Stimulated activated CD4-positive, alpha-beta T cell treated with anti-CD3 and anti-CD28 coated beads, Interleukin-1b, Interleukin-23, amount 100 ng/mL, for 1 hour (primary cell): ENCODE data around the gene DDX52.
A peak's percentile ranks its signal among the peaks of the same experiment; 100 is the strongest.
"Not testable (repeated sequence)": the region's sequence is repeated elsewhere in the genome, so short reads cannot be mapped to it uniquely, and the experiment has no call there.

Source experiments
- DNase-seq, 2 donors: peaks; one replicate each; pipeline ENCODE4 v3.0.0-alpha.2; 2020; ENCODE audit warnings: low read depth in 2 of 2

The DDX52 gene

GRCh38 chr17:37651849-37652248, 8.6 kb upstream of the DDX52 start:
- DNase-seq, result no peak

GRCh38 chr17:37650419-37651003, 7.3 kb upstream of the DDX52 start:
- no peak for DNase-seq

GRCh38 chr17:37648555-37648954, 5.3 kb upstream of the DDX52 start:
- no peak for DNase-seq

GRCh38 chr17:37647856-37648255, 4.6 kb upstream of the DDX52 start:
- no peak for DNase-seq

GRCh38 chr17:37643869-37644268, 623 bp upstream of the DDX52 start:
- DNase-seq, result no peak

- no peak for DNase-seq
Measured at GRCh38 chr17:37642681-37643080, 565 bp downstream of the DDX52 start.

- DNase-seq, result no peak
Measured at GRCh38 chr17:37640015-37640414, 3.2 kb downstream of the DDX52 start.

- DNase-seq, result no peak
Measured at GRCh38 chr17:37637956-37638355, 5.3 kb downstream of the DDX52 start.

GRCh38 chr17:37616430-37616829, 26.8 kb downstream of the DDX52 start:
- DNase-seq, result not testable (repeated sequence)

GRCh38 chr17:37614823-37615222, 28.4 kb downstream of the DDX52 start:
- no peak for DNase-seq

GRCh38 chr17:37614391-37614790, 28.9 kb downstream of the DDX52 start:
- DNase-seq, result no peak

GRCh38 chr17:37610971-37611370, 32.3 kb downstream of the DDX52 start:
- no peak for DNase-seq

GRCh38 chr17:37610041-37610420, 33.2 kb downstream of the DDX52 start:
- DNase-seq, result not testable (repeated sequence)

- DNase-seq, result peak; percentile 88 to 89
Measured at GRCh38 chr17:37609170-37610040, 33.8 kb downstream of the DDX52 start, which contains the start of gene SYNRG. Gene SYNRG, minus strand, starts transcription at chr17:37609418. Its CDS starts 63 bp downstream, at chr17:37609355.

- no peak for DNase-seq
Measured at GRCh38 chr17:37608351-37609169, 34.7 kb downstream of the DDX52 start.

GRCh38 chr17:37607637-37608331, 35.5 kb downstream of the DDX52 start:
- DNase-seq, result no peak

GRCh38 chr17:37605813-37606505, 37.3 kb downstream of the DDX52 start:
- no peak for DNase-seq

GRCh38 chr17:37605081-37605480, 38.2 kb downstream of the DDX52 start:
- DNase-seq, result no peak

GRCh38 chr17:37604556-37604955, 38.7 kb downstream of the DDX52 start:
- no peak for DNase-seq

GRCh38 chr17:37598145-37598544, 45.1 kb downstream of the DDX52 start:
- no peak for DNase-seq

GRCh38 chr17:37592291-37592690, 51.0 kb downstream of the DDX52 start:
- DNase-seq, result no peak
